Prostate gland (tissue), 2 donors: ENCODE data around the gene ZNF614. TPM values are rescaled to one million over a fixed set of nuclear protein-coding genes. Genes with fewer than 3 reads are reported as not detected.

Experiments used
- DNase-seq: peaks from one replicate; pipeline ENCODE4 v3.0.0-alpha.2; 2019; ENCODE audit warnings: low spot score
- H3K27ac ChIP-seq, 2 donors: fragments of 200-600 bp; sonication (generic); 2 replicates each; pipeline ENCODE4 v1.5.1; 2017 to 2019
- H3K27me3 ChIP-seq: fragments of 200-600 bp; sonication (generic); replicated peaks from 2 replicates; pipeline ENCODE4 v1.5.1; 2019; ENCODE audit not compliant: insufficient read depth
- H3K36me3 ChIP-seq, 2 donors: fragments of 200-600 bp; sonication (generic); 1 replicate in 1 of 2; 2 replicates in 1 of 2; pipeline versions ENCODE4 v1.5.1 to v1.8.1; 2017 to 2019
- H3K4me1 ChIP-seq: fragments of 200-600 bp; sonication (generic); replicated peaks from 2 replicates; pipeline ENCODE4 v1.5.1; 2019
- H3K4me3 ChIP-seq, 2 donors: fragments of 200-600 bp; sonication (generic); 2 replicates each; pipeline ENCODE4 v1.5.1; 2017 to 2019
- H3K9me3 ChIP-seq: fragments of 200-600 bp; sonication (generic); 2 replicates; pipeline ENCODE4 v1.5.1; 2017
- CTCF ChIP-seq, 4 experiments: fragments of 200-600 bp in 2 of 4; fragments of 450-650 bp in 2 of 4; sonication (generic) in 2 of 4; IDR thresholded peaks; 1 replicate in 3 of 4; 2 replicates in 1 of 4; pipeline ENCODE4 v1.5.1; 2016 to 2019; ENCODE audit warnings: antibody characterized with exemption in 4 of 4, mild to moderate bottlenecking in 2 of 4, moderate library complexity in 2 of 4
- POLR2A ChIP-seq: fragments of 450-650 bp; IDR thresholded peaks from one replicate; pipeline ENCODE4 v1.6.1; 2016; ENCODE audit warnings: antibody characterized with exemption, mild to moderate bottlenecking
- POLR2AphosphoS5 ChIP-seq: sonication (generic); formaldehyde crosslinking; IDR thresholded peaks from one replicate; pipeline ENCODE4 v1.6.1; 2017; ENCODE audit warnings: antibody characterized with exemption
- WGBS: methylation state at CpG from one replicate; pipeline ENCODE4 v1.1.5; 2018; 5-methylcytosine and 5-hydroxymethylcytosine counted together
- intact Hi-C: fragments of 100-400 bp; cut with DNase I; formaldehyde crosslinking; loops from one replicate; pipeline ENCODE4 v1.14.2; 2022
- total RNA-seq, 2 donors: library from RNA; depleted of rRNA; stranded (reverse); fragments of >200 nt; gene quantifications; one replicate each; pipeline ENCODE4 v1.1.0, GENCODE V29; 2016

Gene ZNF614
- total RNA-seq, result 10 to 100 TPM; 12.7 to 15.4 TPM

- Histone ChIP-seq H3K27ac (peak within 1 kb of the TSS; percentile 91 to 97), H3K36me3 (no peaks in the 10 kb centered on the region), H3K9me3 (no peaks in the 10 kb centered on the region), H3K4me3 (peak within 1 kb of the TSS; percentile 69 to 73), H3K4me1 (no peaks in the 10 kb centered on the region), H3K27me3 (no peaks in the 10 kb centered on the region)
- TF ChIP-seq CTCF (IDR thresholded peaks at IDR 0.05), result no peak
- TF ChIP-seq POLR2A, result peak; percentile 27
- TF ChIP-seq POLR2AphosphoS5, result peak; percentile 88
- peak; percentile 85 for DNase-seq
- intact Hi-C loops, result loop anchor here (2.0 kb wide), 1 partner anchor 21 kb away; the partner anchor contains the start of gene ZNF432
- WGBS, result under 1% methylated on average over 53 of the region's 53 CpGs
Observed at GRCh38 chr19:52028027-52028779, at the start of gene ZNF614. Gene ZNF614, minus strand, starts transcription at chr19:52028379. Its CDS starts 2,634 bp downstream, at chr19:52025745.

GRCh38 chr19:52070496-52070895, 42.3 kb upstream of the ZNF614 start:
- WGBS, result 91% methylated on average over 5 of the region's 5 CpGs
- H3K9me3 ChIP-seq, result peaks cover 5% of the 10 kb centered on the region

GRCh38 chr19:52069653-52070052, 41.5 kb upstream of the ZNF614 start:
- H3K4me1 ChIP-seq, result no peaks in the 10 kb centered on the region
- WGBS, result 83% methylated on average over 2 of the region's 2 CpGs
- H3K36me3 ChIP-seq, result peaks cover 17 to 21% of the 10 kb centered on the region in 2 donors
- TF ChIP-seq POLR2AphosphoS5 (no peak), POLR2A (no peak), CTCF (IDR thresholded peaks at IDR 0.05) (no peak)
- H3K27ac ChIP-seq, result no peak overlapping the region
- intact Hi-C loops, result no loop called here
- no peak overlapping the region for H3K4me3 ChIP-seq
- H3K9me3 ChIP-seq, result peaks cover 5% of the 10 kb centered on the region
- no peak for DNase-seq
- no peaks in the 10 kb centered on the region for H3K27me3 ChIP-seq

More at GRCh38 chr19:52070496-52070895, 42.3 kb upstream of the ZNF614 start:
- no peak for DNase-seq
- H3K4me1 ChIP-seq, result no peaks in the 10 kb centered on the region
- no peak overlapping the region for H3K4me3 ChIP-seq
- intact Hi-C loops, result no loop called here
- no peak for TF ChIP-seq POLR2A
- TF ChIP-seq POLR2AphosphoS5, result no peak
- no peak for TF ChIP-seq CTCF (IDR thresholded peaks at IDR 0.05)
- H3K27ac ChIP-seq, result no peak overlapping the region
- H3K36me3 ChIP-seq, result peaks cover 21 to 26% of the 10 kb centered on the region in 2 donors
- no peaks in the 10 kb centered on the region for H3K27me3 ChIP-seq

- WGBS, result 92% methylated on average over 6 of the region's 6 CpGs
- Histone ChIP-seq H3K27me3 (no peaks in the 10 kb centered on the region), H3K36me3 (peaks cover 17 to 21% of the 10 kb centered on the region in 2 donors), H3K27ac (no peak overlapping the region), H3K9me3 (peaks cover 5% of the 10 kb centered on the region), H3K4me3 (no peak overlapping the region), H3K4me1 (no peaks in the 10 kb centered on the region)
- DNase-seq, result no peak
- no peak for TF ChIP-seq POLR2A
- no peak for TF ChIP-seq CTCF (IDR thresholded peaks at IDR 0.05)
- no peak for TF ChIP-seq POLR2AphosphoS5
- intact Hi-C loops, result no loop called here
Observed at GRCh38 chr19:52066258-52066863, 38.2 kb upstream of the ZNF614 start.
